ENCODE data around the gene TRIM66.
A peak's percentile ranks its signal among the peaks of the same experiment; 100 is the strongest.

TRIM66 gene

DNA sequence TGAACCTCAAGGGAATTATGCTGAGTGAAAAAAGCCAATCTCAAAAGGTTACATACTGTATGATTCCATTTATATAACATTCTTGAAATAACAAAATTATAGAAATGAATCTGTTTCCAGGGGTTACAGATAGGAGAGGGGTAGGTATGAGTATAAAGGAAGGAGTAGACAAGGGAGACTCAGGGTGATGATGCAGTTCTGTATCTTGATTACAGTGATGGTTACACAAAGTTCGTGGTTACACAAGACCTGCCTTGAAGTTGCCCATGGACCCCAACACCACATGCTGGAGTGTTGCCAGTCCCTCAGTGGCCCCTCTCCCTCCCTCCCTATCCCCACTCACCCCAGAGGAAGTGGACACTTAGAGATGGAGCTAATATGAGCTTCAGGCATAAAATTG lies 108.7 kb downstream of the TRIM66 start:
- ChIA-PET POLR2A (no interaction called here), CTCF (no interaction called here)
- TF ChIP-seq, protein P1, sequence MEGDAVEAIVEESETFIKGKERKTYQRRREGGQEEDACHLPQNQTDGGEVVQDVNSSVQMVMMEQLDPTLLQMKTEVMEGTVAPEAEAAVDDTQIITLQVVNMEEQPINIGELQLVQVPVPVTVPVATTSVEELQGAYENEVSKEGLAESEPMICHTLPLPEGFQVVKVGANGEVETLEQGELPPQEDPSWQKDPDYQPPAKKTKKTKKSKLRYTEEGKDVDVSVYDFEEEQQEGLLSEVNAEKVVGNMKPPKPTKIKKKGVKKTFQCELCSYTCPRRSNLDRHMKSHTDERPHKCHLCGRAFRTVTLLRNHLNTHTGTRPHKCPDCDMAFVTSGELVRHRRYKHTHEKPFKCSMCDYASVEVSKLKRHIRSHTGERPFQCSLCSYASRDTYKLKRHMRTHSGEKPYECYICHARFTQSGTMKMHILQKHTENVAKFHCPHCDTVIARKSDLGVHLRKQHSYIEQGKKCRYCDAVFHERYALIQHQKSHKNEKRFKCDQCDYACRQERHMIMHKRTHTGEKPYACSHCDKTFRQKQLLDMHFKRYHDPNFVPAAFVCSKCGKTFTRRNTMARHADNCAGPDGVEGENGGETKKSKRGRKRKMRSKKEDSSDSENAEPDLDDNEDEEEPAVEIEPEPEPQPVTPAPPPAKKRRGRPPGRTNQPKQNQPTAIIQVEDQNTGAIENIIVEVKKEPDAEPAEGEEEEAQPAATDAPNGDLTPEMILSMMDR (IDR thresholded peaks at IDR 0.05; ENCODE audit: insufficient read depth, low read length, missing control alignments): no peak
- no peak overlapping the region for H3K4me3 ChIP-seq (ENCODE audit: low read depth, low read length)
- no peak for DNase-seq (ENCODE audit: low read depth, low spot score)

DNA sequence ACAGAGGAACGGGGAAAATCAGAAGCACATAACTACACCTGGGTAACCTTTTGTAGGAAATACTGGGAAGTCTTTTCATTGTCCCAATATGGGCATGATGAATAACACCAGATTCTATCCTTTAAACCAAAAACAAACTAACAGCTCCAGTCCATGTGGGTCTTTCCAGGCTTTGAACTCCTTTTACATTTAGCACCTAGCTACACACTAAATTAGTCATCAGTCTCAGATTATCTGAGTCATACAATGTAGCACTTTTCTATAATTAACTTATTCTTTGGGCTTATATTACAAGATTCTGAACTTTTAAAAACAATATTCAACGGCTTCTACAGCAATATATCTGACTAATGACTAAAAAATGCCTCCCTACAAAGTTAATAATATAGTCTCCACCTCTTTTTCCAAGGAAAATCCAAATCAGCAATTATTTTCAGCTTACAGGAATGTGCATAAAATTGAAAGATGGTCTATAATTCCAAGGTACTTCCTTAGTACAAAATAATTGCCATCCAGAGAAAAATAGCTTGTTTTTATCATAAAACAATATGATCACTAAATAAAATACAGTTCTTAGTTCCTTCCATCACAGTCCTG lies 114.8 kb downstream of the TRIM66 start:
- ChIA-PET POLR2A (interaction anchor here (0.5 to 1.2 kb wide), 2 partner anchors 114 to 119 kb away, joined by 3 read pairs; no protein-coding TSS in a partner anchor), CTCF (interaction anchor here (0.8 to 10.2 kb wide), 31 partner anchors 8 to 564 kb away, joined by 3 to 151 read pairs (median 9); partner anchors contain the start of genes LMO1, RPL27A and TRIM66)
- no peak for DNase-seq (ENCODE audit: low read depth, low spot score)
- TF ChIP-seq, protein P1 (IDR thresholded peaks at IDR 0.05; ENCODE audit: insufficient read depth, low read length, missing control alignments): no peak
- H3K4me3 ChIP-seq (ENCODE audit: low read depth, low read length): no peak overlapping the region

DNA sequence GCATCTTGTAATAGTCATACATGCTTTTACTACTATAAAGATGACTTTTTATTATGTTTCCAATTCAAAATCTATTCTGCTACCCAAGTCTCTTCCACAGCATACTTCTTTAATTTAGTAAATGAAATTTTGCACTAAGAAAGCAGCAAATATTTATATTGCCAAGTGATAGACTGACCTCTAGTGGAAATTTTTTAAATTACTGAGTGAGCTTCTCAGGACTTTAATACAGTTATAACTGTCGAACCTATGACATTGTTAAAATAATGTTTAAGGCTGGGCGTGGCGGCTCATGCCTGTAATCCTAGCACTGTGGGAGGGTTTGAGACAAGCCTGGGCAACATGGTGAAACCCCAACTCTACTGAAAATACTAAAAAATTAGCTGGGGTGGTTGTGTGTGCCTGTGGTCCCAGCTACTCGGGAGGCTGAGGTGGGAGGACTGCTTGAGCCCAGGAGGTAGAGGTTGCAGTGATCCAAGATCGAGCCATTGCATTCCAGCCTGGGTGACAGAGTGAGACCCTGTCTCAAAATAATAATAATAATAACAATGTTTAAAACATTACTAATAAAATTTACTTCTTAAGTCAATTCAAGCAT lies 115.8 kb downstream of the TRIM66 start:
- TF ChIP-seq, protein P1 (IDR thresholded peaks at IDR 0.05; ENCODE audit: insufficient read depth, low read length, missing control alignments): peak; percentile 18
- ChIA-PET CTCF (interaction anchor here (0.8 to 10.2 kb wide), 38 partner anchors 9 to 563 kb away, joined by 3 to 151 read pairs (median 6); partner anchors contain the start of gene LMO1), POLR2A (interaction anchor here (1.2 kb wide), 1 partner anchor 122 kb away, joined by 3 read pairs; no protein-coding TSS in a partner anchor)
- DNase-seq (ENCODE audit: low read depth, low spot score): no peak
- H3K4me3 ChIP-seq (ENCODE audit: low read depth, low read length): no peak overlapping the region

DNA sequence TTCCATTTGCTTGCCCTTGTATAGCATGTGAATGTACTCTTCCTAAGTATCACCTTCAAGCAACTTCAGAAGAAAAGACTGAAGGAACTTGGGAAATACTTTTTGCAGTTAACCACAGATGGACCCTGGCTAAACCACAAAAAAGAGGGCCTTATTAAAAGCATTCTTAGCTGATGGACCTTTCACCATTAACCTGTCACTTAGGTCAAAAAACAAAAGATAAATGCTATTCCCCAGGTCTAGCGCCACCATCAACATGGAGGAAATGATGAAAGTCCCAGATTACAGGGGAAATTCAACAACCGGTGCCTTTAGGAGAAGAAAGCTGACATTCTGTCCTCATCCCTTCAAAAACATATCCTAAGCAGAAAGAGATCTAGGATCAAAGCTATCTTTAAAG lies 117.9 kb downstream of the TRIM66 start:
- CTCF ChIA-PET: interaction anchor here (0.8 to 10.2 kb wide), 8 partner anchors 11 to 466 kb away, joined by 3 to 151 read pairs (median 22); partner anchors contain the start of gene LMO1

More for the DNA sequence above, 117.9 kb downstream of the TRIM66 start:
- TF ChIP-seq, protein P1 (IDR thresholded peaks at IDR 0.05; ENCODE audit: insufficient read depth, low read length, missing control alignments): no peak
- POLR2A ChIA-PET: no interaction called here
- no peak overlapping the region for H3K4me3 ChIP-seq (ENCODE audit: low read depth, low read length)
- DNase-seq (ENCODE audit: low read depth, low spot score): no peak

Measured in AG04449 (cell line).